K562 (cell line): ENCODE results near the gene NRSN2. TPM values are rescaled to one million over a fixed set of nuclear protein-coding genes. Genes with fewer than 3 reads are reported as not detected.

ENCODE experiments used
- ADNP ChIP-seq: fragments of 200-800 bp; sonication (Bioruptor generic); IDR thresholded peaks from 2 replicates; pipeline ENCODE4 v1.6.1; 2016; ENCODE audit warnings: missing genetic modification characterization, missing compliant biosample characterization
- DIDO1 ChIP-seq: fragments of 450-650 bp; IDR thresholded peaks from 2 replicates; pipeline ENCODE4 v1.6.1; 2016; ENCODE audit warnings: low read depth, missing biosample characterization, missing genetic modification characterization
- FIP1L1 ChIP-seq: fragments of 200-400 bp; formaldehyde crosslinking; IDR thresholded peaks from 2 replicates; pipeline ENCODE4 v1.6.1; 2018; ENCODE audit warnings: mild to moderate bottlenecking, low read depth, low read length; ENCODE audit not compliant: poor library complexity, severe bottlenecking
- FOXP1 ChIP-seq: sonication (generic); formaldehyde crosslinking; IDR thresholded peaks from 2 replicates; pipeline ENCODE4 v1.8.0; 2022; ENCODE audit warnings: mild to moderate bottlenecking, missing genetic modification reagents
- FOXP4 ChIP-seq: sonication (generic); formaldehyde crosslinking; IDR thresholded peaks from 2 replicates; pipeline ENCODE4 v1.8.0; 2022; ENCODE audit warnings: mild to moderate bottlenecking, missing genetic modification reagents, borderline replicate concordance
- HNRNPL ChIP-seq: fragments of 200-400 bp; formaldehyde crosslinking; IDR thresholded peaks from 2 replicates; pipeline ENCODE4 v1.6.1; 2017; ENCODE audit warnings: low read depth, mild to moderate bottlenecking, low read length
- HNRNPUL1 ChIP-seq: fragments of 200-400 bp; formaldehyde crosslinking; IDR thresholded peaks from 2 replicates; pipeline ENCODE4 v1.6.1; 2017; ENCODE audit warnings: low read length
- JUND ChIP-seq, 2 experiments: IDR thresholded peaks; 2 replicates in 1 of 2; 3 replicates in 1 of 2; pipeline ENCODE4 v1.6.1; 2011; ENCODE audit warnings: borderline replicate concordance in 2 of 2, low read depth in 2 of 2, low read length in 2 of 2, improper control_type of control experiment in 1 of 2, missing biosample characterization in 1 of 2, missing genetic modification characterization in 1 of 2, missing genetic modification reagents in 1 of 2
- KAT7 ChIP-seq: sonication (generic); formaldehyde crosslinking; IDR thresholded peaks from 2 replicates; pipeline ENCODE4 v1.8.0; 2022; ENCODE audit warnings: missing genetic modification reagents, mild to moderate bottlenecking, borderline replicate concordance
- MCM3 ChIP-seq: fragments of 450-650 bp; IDR thresholded peaks from 2 replicates; pipeline ENCODE4 v1.6.1; 2016
- MTA1 ChIP-seq: fragments of 450-650 bp; IDR thresholded peaks from 2 replicates; pipeline ENCODE4 v1.6.1; 2017; ENCODE audit warnings: borderline replicate concordance
- NCOR1 ChIP-seq: fragments of 450-650 bp; IDR thresholded peaks from 2 replicates; pipeline ENCODE4 v1.6.1; 2016; ENCODE audit warnings: mild to moderate bottlenecking, moderate library complexity
- POLR2AphosphoS2 ChIP-seq: IDR thresholded peaks from 2 replicates; pipeline ENCODE4 v1.6.1; 2012; ENCODE audit warnings: low read length, improper control_type of control experiment
- POLR2H ChIP-seq: IDR thresholded peaks from 2 replicates; pipeline ENCODE4 v1.6.1; 2016; ENCODE audit warnings: missing genetic modification characterization, low read depth, mild to moderate bottlenecking, control low read depth, missing compliant biosample characterization, moderate library complexity
- POU5F1 ChIP-seq: fragments of 150-350 bp; IDR thresholded peaks from 2 replicates; pipeline ENCODE4 v1.6.1; 2014; ENCODE audit warnings: borderline replicate concordance, low read length, low read depth, mild to moderate bottlenecking; ENCODE audit not compliant: partially characterized antibody
- SLC30A9 ChIP-seq: fragments of 250-450 bp; sonication (Bioruptor Pico); IDR thresholded peaks from 2 replicates; pipeline ENCODE4 v1.8.0; 2022; ENCODE audit warnings: mild to moderate bottlenecking, moderate library complexity
- STAT5A ChIP-seq: IDR thresholded peaks from 2 replicates; pipeline ENCODE4 v1.6.1; 2012; ENCODE audit warnings: low read length, inconsistent platforms, borderline replicate concordance
- TEAD1 ChIP-seq, 2 experiments: fragments of 450-650 bp in 1 of 2; sonication (generic) in 1 of 2; formaldehyde crosslinking; IDR thresholded peaks; 2 replicates each; pipeline versions ENCODE4 v1.4.0 to v1.8.0; 2020 to 2022; ENCODE audit warnings: mild to moderate bottlenecking in 2 of 2, missing genetic modification reagents in 1 of 2
- U2AF1 ChIP-seq: fragments of 200-400 bp; formaldehyde crosslinking; optimal IDR thresholded peaks from 2 replicates; pipeline ENCODE3; 2017; ENCODE audit warnings: mild to moderate bottlenecking, low read depth, low read length, moderate library complexity
- YY1 ChIP-seq, 3 experiments: IDR thresholded peaks; 2 replicates each; pipeline ENCODE4 v1.6.1; 2011; ENCODE audit warnings: low read length in 2 of 3, mild to moderate bottlenecking in 2 of 3, moderate library complexity in 2 of 3, borderline replicate concordance in 1 of 3, control low read depth in 1 of 3, low read depth in 1 of 3; ENCODE audit not compliant: insufficient read depth in 3 of 3, insufficient replicate concordance in 2 of 3, control insufficient read depth in 1 of 3, insufficient read length in 1 of 3; ENCODE audit errors: extremely low read depth in 1 of 3
- ZNF212 ChIP-seq: fragments of 450-650 bp; formaldehyde crosslinking; IDR thresholded peaks from 2 replicates; pipeline ENCODE4 v1.4.0; 2020; ENCODE audit warnings: mild to moderate bottlenecking
- ZNF586 ChIP-seq: fragments of 450-650 bp; formaldehyde crosslinking; conservative IDR thresholded peaks from 2 replicates; pipeline ENCODE4 v1.4.0; 2020; ENCODE audit warnings: mild to moderate bottlenecking, moderate library complexity
- ZNF639 ChIP-seq, 2 experiments: fragments of 200-800 bp in 1 of 2; sonication (Bioruptor generic) in 1 of 2; sonication (generic) in 1 of 2; formaldehyde crosslinking in 1 of 2; IDR thresholded peaks in 1 of 2; conservative IDR thresholded peaks in 1 of 2; 2 replicates each; pipeline versions ENCODE4 v1.5.0 to v1.6.1; 2016 to 2020; ENCODE audit warnings: missing compliant biosample characterization in 1 of 2, missing genetic modification characterization in 1 of 2, missing genetic modification reagents in 1 of 2
- polyA plus RNA-seq, 8 experiments: library from polyadenylated mRNA; depleted of rRNA in 4 of 8; stranded (reverse) in 5 of 8; unstranded in 3 of 8; fragments of >200 nt; fragmentation: Nextera tagmentation in 2 of 8; fragmentation: Illumina TruSeq in 1 of 8; extraction: Ambion mirVana in 2 of 8; extraction: Trizol in 1 of 8; gene quantifications; 2 replicates each; pipeline versions ENCODE4 v1.2.1 to v1.2.3, GENCODE V29; 2011 to 2014; ENCODE audit warnings: inconsistent platforms in 1 of 8, missing spikeins in 1 of 8
- total RNA-seq, 7 experiments: library from RNA; depleted of rRNA in 6 of 7; stranded (reverse); fragments of >200 nt in 6 of 7; fragmentation: Illumina TruSeq in 2 of 7; extraction: Trizol in 2 of 7; gene quantifications; 2 replicates each; pipeline versions ENCODE4 v1.2.1 to v1.2.3, GENCODE V29; 2011 to 2021; ENCODE audit warnings: low replicate concordance in 1 of 7

The NRSN2 gene
- total and polyA plus RNA-seq, 9 of the 15 experiments (the other 6 are each of a cell fraction or from before 2014, with no cell fraction given) = 7.5 to 29.7 (median 11.1) TPM

- TF ChIP-seq JUND (IDR thresholded peaks at IDR 0.05; ENCODE audit: borderline replicate concordance, low read depth, low read length) (0 out of 2 replicates have a peak, but pooled peaks have one; percentile 6), JUND (tag; IDR thresholded peaks at IDR 0.05; ENCODE audit: borderline replicate concordance, low read depth, low read length) (no peak; the same call in 2 of the 3 replicates), TEAD1 (CRISPR knock-in tag; IDR thresholded peaks at IDR 0.05) (peak in 1 of 2 experiments; percentile 33; a peak in 1 of 4 replicates), DIDO1 (peak; percentile 48; the same call in 1 of the 2 replicates), HNRNPL (no peak), STAT5A (no peak), POLR2AphosphoS2 (peak; percentile 51; the same call in 1 of the 2 replicates), ADNP (no peak), ZNF586 (CRISPR knock-in tag) (no peak), POU5F1 (no peak), U2AF1 (no peak), HNRNPUL1 (no peak), ZNF212 (CRISPR knock-in tag) (no peak), MTA1 (peak; percentile 72; the same call in 1 of the 2 replicates), MCM3 (peak; percentile 98; the same call in 1 of the 2 replicates), NCOR1 (peak; percentile 47; the same call in 1 of the 2 replicates), YY1 (IDR thresholded peaks at IDR 0.05; ENCODE audit: borderline replicate concordance in 1 of 3, control insufficient read depth in 1 of 3, extremely low read depth in 1 of 3, insufficient read depth in 3 of 3, insufficient read length in 1 of 3, insufficient replicate concordance in 2 of 3, low read depth in 1 of 3, low read length in 2 of 3) (peak in 2 of 3 experiments; percentile 51 to 78), FIP1L1 (no peak), FOXP4 (CRISPR knock-in tag) (no peak), SLC30A9 (no peak), KAT7 (CRISPR knock-in tag) (no peak), ZNF639 (CRISPR knock-in tag; conservative IDR thresholded peaks at IDR 0.05 in 1 of 2, IDR thresholded peaks at IDR 0.05 in 1 of 2) (peak in 1 of 2 experiments; percentile 80; a peak in 2 of 4 replicates), POLR2H (tag) (peak; percentile 73), FOXP1 (CRISPR knock-in tag) (peak; percentile 3; the same call in 1 of the 2 replicates)
These were observed 951 bp downstream of the NRSN2 start (continued) for GRCh38 chr20:347640-348484.
